AG09309 (cell line): Measurements from ENCODE around the gene ASCC1.
"Not testable (repeated sequence)": the region's sequence is repeated elsewhere in the genome, so short reads cannot be mapped to it uniquely, and the experiment has no call there.

Experiments
- DNase-seq: peaks from one replicate; pipeline ENCODE4 v3.0.0-alpha.2; 2010; ENCODE audit warnings: low read depth
- H3K4me3 ChIP-seq: 2 replicates; pipeline ENCODE4 v1.5.1; 2011; ENCODE audit warnings: mild to moderate bottlenecking, low read depth, low read length, moderate library complexity; ENCODE audit not compliant: control insufficient read depth
- TF ChIP-seq, protein P1 (sequence below): IDR thresholded peaks from 2 replicates; pipeline ENCODE4 v1.5.1; 2011; ENCODE audit warnings: mild to moderate bottlenecking, low read depth, low read length, inconsistent platforms; ENCODE audit not compliant: insufficient read depth, control insufficient read depth; ENCODE audit errors: missing control alignments

The ASCC1 gene

DNA sequence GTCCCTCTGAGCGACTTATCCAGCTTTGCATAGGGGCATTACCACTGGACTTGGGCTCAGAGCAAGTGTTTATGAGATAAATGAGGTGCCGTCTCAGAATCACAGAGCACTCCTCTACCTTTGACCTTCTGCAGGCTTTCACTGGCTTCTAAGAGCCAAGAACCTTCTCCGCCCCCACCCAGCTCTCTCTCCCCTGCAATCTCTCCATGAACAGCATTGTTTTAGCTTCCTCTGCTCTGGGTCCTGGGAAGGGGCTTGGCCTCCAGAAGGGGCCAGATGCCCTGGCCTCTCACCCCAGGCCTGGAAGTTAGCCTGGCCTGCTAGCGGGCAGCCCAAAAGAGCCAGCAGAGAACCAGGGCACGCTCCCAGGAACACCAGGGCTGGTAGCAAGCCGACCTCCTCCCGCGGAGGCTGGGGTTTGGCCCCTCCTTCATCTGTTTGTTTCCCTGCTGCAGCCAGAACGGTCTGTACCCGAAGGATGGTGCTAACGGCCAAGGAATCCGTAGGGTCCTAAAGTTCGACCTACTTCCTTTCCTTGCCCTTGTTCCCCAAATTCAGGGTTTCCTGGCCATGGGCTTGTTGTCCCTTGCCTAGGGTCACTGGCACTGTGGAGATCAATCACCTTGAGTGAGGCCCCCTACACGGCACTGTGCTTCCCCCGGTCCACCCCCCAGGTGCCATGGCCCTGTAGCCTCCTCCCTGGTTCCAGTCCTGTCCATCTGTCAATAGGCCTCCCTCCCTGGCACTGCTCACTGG, 38.9 kb upstream of the ASCC1 start:
- no peak overlapping the region for H3K4me3 ChIP-seq
- DNase-seq: no peak

DNA sequence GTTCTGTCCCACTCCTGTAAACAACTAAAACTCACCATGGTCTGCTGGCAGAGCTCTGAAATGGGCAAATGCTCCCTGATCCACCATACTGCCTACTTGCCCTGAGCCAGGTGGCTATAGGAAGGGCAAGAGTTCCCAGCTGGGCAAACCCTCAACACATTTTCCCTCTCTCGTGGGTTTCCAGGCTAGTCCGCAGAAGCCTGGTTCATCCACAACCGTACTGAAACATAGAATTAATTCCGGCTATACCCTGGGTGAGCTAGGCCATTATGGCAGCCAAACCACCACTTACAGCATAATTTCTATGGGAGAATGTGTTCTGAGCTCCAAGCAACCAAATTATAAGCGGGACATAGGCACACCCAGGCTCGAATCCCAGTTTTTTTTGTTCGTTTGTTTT, 37.5 kb upstream of the ASCC1 start:
- TF ChIP-seq, protein P1, sequence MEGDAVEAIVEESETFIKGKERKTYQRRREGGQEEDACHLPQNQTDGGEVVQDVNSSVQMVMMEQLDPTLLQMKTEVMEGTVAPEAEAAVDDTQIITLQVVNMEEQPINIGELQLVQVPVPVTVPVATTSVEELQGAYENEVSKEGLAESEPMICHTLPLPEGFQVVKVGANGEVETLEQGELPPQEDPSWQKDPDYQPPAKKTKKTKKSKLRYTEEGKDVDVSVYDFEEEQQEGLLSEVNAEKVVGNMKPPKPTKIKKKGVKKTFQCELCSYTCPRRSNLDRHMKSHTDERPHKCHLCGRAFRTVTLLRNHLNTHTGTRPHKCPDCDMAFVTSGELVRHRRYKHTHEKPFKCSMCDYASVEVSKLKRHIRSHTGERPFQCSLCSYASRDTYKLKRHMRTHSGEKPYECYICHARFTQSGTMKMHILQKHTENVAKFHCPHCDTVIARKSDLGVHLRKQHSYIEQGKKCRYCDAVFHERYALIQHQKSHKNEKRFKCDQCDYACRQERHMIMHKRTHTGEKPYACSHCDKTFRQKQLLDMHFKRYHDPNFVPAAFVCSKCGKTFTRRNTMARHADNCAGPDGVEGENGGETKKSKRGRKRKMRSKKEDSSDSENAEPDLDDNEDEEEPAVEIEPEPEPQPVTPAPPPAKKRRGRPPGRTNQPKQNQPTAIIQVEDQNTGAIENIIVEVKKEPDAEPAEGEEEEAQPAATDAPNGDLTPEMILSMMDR: no peak
- no peak overlapping the region for H3K4me3 ChIP-seq
- no peak for DNase-seq

More for the DNA sequence above, 38.9 kb upstream of the ASCC1 start:
- TF ChIP-seq, protein P1: no peak

DNA sequence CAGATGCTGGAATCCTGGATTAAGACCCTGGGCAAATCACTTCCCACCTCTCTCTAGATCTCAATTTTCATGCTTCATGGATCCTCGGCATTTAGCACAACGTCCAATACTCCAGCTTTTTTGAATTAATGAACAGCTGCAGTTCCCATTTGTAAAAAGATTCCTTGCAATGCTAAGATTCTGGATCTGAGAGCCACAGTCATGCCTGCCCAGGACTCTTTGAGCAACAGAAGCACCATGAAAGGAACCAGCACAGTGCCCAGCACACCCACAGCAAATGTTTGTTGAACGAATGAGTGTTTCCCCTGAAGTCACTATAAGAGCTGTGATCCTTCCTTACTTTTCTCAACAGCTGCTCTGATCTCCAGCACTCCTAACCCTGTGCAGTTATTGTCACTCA, 36.9 kb upstream of the ASCC1 start:
- H3K4me3 ChIP-seq: no peak overlapping the region
- TF ChIP-seq, protein P1: no peak
- DNase-seq: no peak

DNA sequence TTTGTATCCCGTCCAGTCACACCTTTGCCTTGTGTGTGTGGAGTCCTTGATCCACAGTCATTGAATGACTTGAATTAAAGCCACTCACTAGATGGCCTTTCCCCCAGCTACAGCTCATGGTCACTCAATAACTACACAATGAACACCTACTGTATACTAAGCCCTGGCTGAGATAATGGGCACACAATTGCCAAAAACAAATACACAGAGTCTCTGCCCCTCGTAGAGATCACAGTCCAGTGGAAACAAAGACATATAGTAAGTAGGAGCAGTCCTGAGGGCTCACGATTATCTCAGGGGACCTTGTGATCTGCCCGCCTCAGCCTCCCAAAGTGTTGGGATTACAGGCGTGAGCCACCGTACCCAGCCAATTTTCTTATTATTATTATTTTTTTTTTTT, 35.6 kb upstream of the ASCC1 start:
- TF ChIP-seq, protein P1: no peak
- no peak overlapping the region for H3K4me3 ChIP-seq

DNA sequence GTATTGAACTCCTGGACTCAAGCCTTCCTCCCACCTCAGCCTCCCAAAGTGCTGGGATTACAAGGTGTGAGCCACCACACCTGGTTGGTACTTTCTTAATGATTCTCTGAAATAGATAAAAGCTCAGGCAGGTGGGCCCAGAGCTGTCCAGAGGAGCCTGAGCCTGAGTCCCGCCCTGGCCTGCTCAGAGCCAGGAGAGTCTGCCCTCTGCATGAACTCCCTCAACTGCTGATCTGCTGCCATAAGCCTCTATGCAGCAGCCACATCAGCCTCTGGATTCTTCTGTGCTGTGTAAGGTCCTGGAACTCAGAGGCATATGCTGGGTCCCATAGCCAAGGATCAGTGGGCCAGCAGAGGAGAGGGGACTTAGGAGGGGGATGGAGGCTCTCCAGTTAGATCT, 34.6 kb upstream of the ASCC1 start:
- no peak for DNase-seq
- TF ChIP-seq, protein P1: no peak
- H3K4me3 ChIP-seq: no peak overlapping the region

More for the DNA sequence above, 35.6 kb upstream of the ASCC1 start:
- DNase-seq: no peak

DNA sequence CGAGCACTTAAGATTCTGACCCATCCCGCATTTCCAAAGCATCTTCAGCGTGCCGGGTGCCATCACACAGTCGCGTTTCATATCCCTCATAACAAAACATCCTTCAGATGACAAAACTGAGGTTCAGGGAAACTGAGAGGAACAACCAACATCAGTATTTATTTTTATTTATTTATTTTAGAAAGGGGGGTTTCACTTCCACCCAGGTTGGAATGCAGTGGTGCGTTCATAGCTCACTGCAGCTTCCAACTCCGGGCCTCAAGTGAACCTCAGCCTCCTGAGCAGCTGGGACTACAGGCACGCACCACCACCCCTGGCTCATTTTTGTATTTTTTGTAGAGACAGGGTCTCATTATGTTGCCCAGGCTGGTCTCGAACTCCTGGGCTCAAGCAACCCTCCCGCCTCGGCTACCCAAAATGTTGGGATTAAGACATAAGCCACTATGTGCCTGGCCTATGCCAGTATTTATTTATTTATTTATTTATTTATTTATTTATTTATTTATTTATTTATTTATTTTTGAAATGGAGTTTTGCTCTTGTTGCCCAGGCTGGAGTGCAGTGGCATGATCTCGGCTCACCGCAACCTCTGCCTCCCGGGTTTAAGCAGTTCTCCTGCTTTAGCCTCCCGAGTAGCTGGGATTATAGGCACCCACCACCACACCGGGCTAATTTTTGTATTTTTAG, 33.2 kb upstream of the ASCC1 start:
- H3K4me3 ChIP-seq: not testable (repeated sequence)

DNA sequence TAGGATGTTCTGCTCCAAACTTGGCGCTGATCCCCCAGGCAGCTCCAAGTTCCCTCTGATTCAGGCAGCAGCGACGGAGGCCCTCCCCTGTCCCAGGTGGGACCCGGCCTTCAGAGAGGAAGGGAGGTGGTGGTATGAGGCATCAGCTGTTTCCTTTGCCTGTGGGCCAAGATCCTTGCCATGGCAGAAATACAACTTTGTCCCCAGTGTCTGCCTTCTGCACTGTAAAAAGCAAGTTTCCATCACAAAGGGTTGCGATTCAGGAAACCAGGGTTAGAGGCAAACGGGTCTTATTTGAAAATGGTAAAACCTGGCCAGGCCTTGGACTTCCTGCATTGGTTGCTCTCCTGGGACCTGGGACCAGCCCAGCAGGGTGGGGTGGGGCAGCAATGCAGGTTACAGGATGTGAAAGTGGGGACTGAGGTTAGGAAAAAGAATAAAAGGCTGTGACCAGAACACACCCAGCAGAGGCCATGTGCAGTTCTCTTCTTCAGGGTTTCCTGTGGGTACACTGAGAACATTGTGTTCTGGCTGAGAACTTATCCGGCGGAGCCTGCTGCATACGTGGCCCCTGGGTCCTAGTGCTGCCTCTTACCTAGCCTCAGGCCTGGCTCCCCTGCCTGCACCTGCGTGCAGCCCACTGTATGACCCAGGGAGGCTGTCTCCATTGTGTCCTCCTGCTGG, 32.5 kb upstream of the ASCC1 start:
- DNase-seq: no peak
- H3K4me3 ChIP-seq: no peak overlapping the region
- TF ChIP-seq, protein P1: no peak

More for the DNA sequence above, 33.2 kb upstream of the ASCC1 start:
- DNase-seq: not testable (repeated sequence)
